Prostate gland (tissue), 2 donors: ENCODE measurements around the gene MYCT1. TPM values are rescaled to one million over a fixed set of nuclear protein-coding genes. Genes with fewer than 3 reads are reported as not detected.
A peak's percentile ranks its signal among the peaks of the same experiment; 100 is the strongest.

Experiments used
- DNase-seq: peaks from one replicate; pipeline ENCODE4 v3.0.0-alpha.2; 2019; ENCODE audit warnings: low spot score
- H3K27ac ChIP-seq, 2 donors: fragments of 200-600 bp; sonication (generic); 2 replicates each; pipeline ENCODE4 v1.5.1; 2017 to 2019
- H3K27me3 ChIP-seq: fragments of 200-600 bp; sonication (generic); replicated peaks from 2 replicates; pipeline ENCODE4 v1.5.1; 2019; ENCODE audit not compliant: insufficient read depth
- H3K36me3 ChIP-seq, 2 donors: fragments of 200-600 bp; sonication (generic); 1 replicate in 1 of 2; 2 replicates in 1 of 2; pipeline versions ENCODE4 v1.5.1 to v1.8.1; 2017 to 2019
- H3K4me1 ChIP-seq: fragments of 200-600 bp; sonication (generic); replicated peaks from 2 replicates; pipeline ENCODE4 v1.5.1; 2019
- H3K4me3 ChIP-seq, 2 donors: fragments of 200-600 bp; sonication (generic); 2 replicates each; pipeline ENCODE4 v1.5.1; 2017 to 2019
- H3K9me3 ChIP-seq: fragments of 200-600 bp; sonication (generic); 2 replicates; pipeline ENCODE4 v1.5.1; 2017
- CTCF ChIP-seq, 4 experiments: fragments of 200-600 bp in 2 of 4; fragments of 450-650 bp in 2 of 4; sonication (generic) in 2 of 4; IDR thresholded peaks; 1 replicate in 3 of 4; 2 replicates in 1 of 4; pipeline ENCODE4 v1.5.1; 2016 to 2019; ENCODE audit warnings: antibody characterized with exemption in 4 of 4, mild to moderate bottlenecking in 2 of 4, moderate library complexity in 2 of 4
- POLR2A ChIP-seq: fragments of 450-650 bp; IDR thresholded peaks from one replicate; pipeline ENCODE4 v1.6.1; 2016; ENCODE audit warnings: antibody characterized with exemption, mild to moderate bottlenecking
- POLR2AphosphoS5 ChIP-seq: sonication (generic); formaldehyde crosslinking; IDR thresholded peaks from one replicate; pipeline ENCODE4 v1.6.1; 2017; ENCODE audit warnings: antibody characterized with exemption
- WGBS: methylation state at CpG from one replicate; pipeline ENCODE4 v1.1.5; 2018; 5-methylcytosine and 5-hydroxymethylcytosine counted together
- intact Hi-C: fragments of 100-400 bp; cut with DNase I; formaldehyde crosslinking; loops from one replicate; pipeline ENCODE4 v1.14.2; 2022
- total RNA-seq, 2 donors: library from RNA; depleted of rRNA; stranded (reverse); fragments of >200 nt; gene quantifications; one replicate each; pipeline ENCODE4 v1.1.0, GENCODE V29; 2016

Gene MYCT1
- total RNA-seq, result 1 to 10 TPM; 5.0 to 7.3 TPM

GRCh38 chr6:152697634-152698033, at the start of gene MYCT1:
MYCT1 (plus strand) TSS chr6:152697897; CDS start chr6:152697903, 6 bp downstream.
- TF ChIP-seq CTCF (IDR thresholded peaks at IDR 0.05) (no peak), POLR2A (no peak), POLR2AphosphoS5 (no peak)
- intact Hi-C loops, result no loop called here

GRCh38 chr6:152648105-152648504, 49.6 kb upstream of the MYCT1 start:
- no peak overlapping the region for H3K4me3 ChIP-seq
- no peaks in the 10 kb centered on the region for H3K36me3 ChIP-seq
- H3K4me1 ChIP-seq, result no peaks in the 10 kb centered on the region
- TF ChIP-seq POLR2AphosphoS5 (peak; percentile 31), POLR2A (no peak), CTCF (IDR thresholded peaks at IDR 0.05) (no peak)
- intact Hi-C loops, result no loop called here
- no peak overlapping the region for H3K27ac ChIP-seq
- no peaks in the 10 kb centered on the region for H3K9me3 ChIP-seq
- no peak for DNase-seq
- 56% methylated on average over 2 of the region's 2 CpGs for WGBS
- H3K27me3 ChIP-seq, result no peaks in the 10 kb centered on the region

More at GRCh38 chr6:152697634-152698033, at the start of gene MYCT1:
- no peaks in the 10 kb centered on the region for H3K9me3 ChIP-seq
- H3K4me1 ChIP-seq, result no peaks in the 10 kb centered on the region
- no peaks in the 10 kb centered on the region for H3K27me3 ChIP-seq
- no peak within 1 kb of the TSS for H3K4me3 ChIP-seq
- no peak within 1 kb of the TSS for H3K27ac ChIP-seq
- 55% methylated on average over 2 of the region's 2 CpGs for WGBS
- no peak for DNase-seq
- H3K36me3 ChIP-seq, result no peaks in the 10 kb centered on the region

GRCh38 chr6:152651986-152652385, 45.7 kb upstream of the MYCT1 start:
- Histone ChIP-seq H3K27me3 (no peaks in the 10 kb centered on the region), H3K9me3 (no peaks in the 10 kb centered on the region), H3K36me3 (no peaks in the 10 kb centered on the region), H3K27ac (no peak overlapping the region), H3K4me3 (no peak overlapping the region), H3K4me1 (no peaks in the 10 kb centered on the region)
- DNase-seq, result no peak
- 64% methylated on average over 3 of the region's 3 CpGs for WGBS
- TF ChIP-seq POLR2A (no peak), POLR2AphosphoS5 (no peak), CTCF (IDR thresholded peaks at IDR 0.05) (no peak)
- intact Hi-C loops, result no loop called here

GRCh38 chr6:152661776-152662175, 35.9 kb upstream of the MYCT1 start:
- Histone ChIP-seq H3K27ac (no peak overlapping the region), H3K9me3 (no peaks in the 10 kb centered on the region), H3K36me3 (no peaks in the 10 kb centered on the region), H3K4me1 (no peaks in the 10 kb centered on the region), H3K4me3 (no peak overlapping the region), H3K27me3 (no peaks in the 10 kb centered on the region)
- no peak for TF ChIP-seq CTCF (IDR thresholded peaks at IDR 0.05)
- no peak for TF ChIP-seq POLR2AphosphoS5
- TF ChIP-seq POLR2A, result no peak
- WGBS, result 87% methylated on average over 3 of the region's 3 CpGs
- DNase-seq, result no peak
- intact Hi-C loops, result no loop called here

GRCh38 chr6:152669895-152670294, 27.8 kb upstream of the MYCT1 start:
- Histone ChIP-seq H3K27ac (no peak overlapping the region), H3K4me1 (no peaks in the 10 kb centered on the region), H3K27me3 (no peaks in the 10 kb centered on the region), H3K36me3 (no peaks in the 10 kb centered on the region), H3K9me3 (no peaks in the 10 kb centered on the region), H3K4me3 (no peak overlapping the region)
- TF ChIP-seq POLR2AphosphoS5, result no peak
- TF ChIP-seq CTCF (IDR thresholded peaks at IDR 0.05), result peak in 3 of 4 experiments; percentile 22 to 47 (median 45)
- no peak for TF ChIP-seq POLR2A
- no peak for DNase-seq
- WGBS, result 10% methylated on average over 1 of the region's 1 CpG
- intact Hi-C loops, result loop anchor here (10.0 kb wide), 1 partner anchor 115 kb away; no protein-coding TSS in a partner anchor
